Mammary epithelial cell (primary cell): Measurements from ENCODE around the gene AUTS2.

Experiments used
- CTCF ChIP-seq, 2 donors: IDR thresholded peaks in 1 of 2; conservative IDR thresholded peaks in 1 of 2; 2 replicates each; pipeline ENCODE4 v1.5.1; 2011 to 2012; ENCODE audit warnings: inconsistent platforms in 2 of 2, low read length in 2 of 2, mild to moderate bottlenecking in 2 of 2, control low read depth in 1 of 2, low read depth in 1 of 2; ENCODE audit not compliant: insufficient read depth in 1 of 2; ENCODE audit errors: extremely low read depth in 1 of 2
- EZH2 ChIP-seq: IDR thresholded peaks from 2 replicates; pipeline ENCODE4 v1.6.1; 2012; ENCODE audit warnings: low read length, inconsistent platforms, borderline replicate concordance

DNA sequence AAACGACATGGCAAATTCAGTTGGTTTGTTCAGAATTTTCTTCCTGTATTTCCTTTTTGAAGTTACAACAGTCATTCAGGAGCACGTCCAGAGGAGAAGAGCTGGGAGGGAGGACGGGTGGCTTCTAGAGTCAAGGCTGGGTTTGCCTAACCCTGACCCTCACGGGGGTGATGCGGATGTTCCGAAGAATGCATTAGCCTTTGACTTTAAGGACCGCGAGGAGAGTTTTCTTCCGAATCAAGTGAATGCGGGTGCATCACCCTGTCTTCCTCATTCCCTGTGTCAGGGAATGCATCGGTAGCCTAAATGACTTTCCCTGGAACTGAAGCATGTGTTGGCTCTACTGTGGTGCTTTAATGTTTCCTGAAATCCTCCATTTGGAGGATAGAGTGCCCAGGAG, 1137.0 kb downstream of the AUTS2 start:
- TF ChIP-seq CTCF (conservative IDR thresholded peaks at IDR 0.05 in 1 of 2, IDR thresholded peaks at IDR 0.05 in 1 of 2; ENCODE audit: extremely low read depth in 1 of 2, insufficient read depth in 1 of 2, low read depth in 1 of 2, low read length in 2 of 2) (no peak), EZH2 (no peak)
